ENCODE data around the gene HELZ.

HELZ gene

DNA sequence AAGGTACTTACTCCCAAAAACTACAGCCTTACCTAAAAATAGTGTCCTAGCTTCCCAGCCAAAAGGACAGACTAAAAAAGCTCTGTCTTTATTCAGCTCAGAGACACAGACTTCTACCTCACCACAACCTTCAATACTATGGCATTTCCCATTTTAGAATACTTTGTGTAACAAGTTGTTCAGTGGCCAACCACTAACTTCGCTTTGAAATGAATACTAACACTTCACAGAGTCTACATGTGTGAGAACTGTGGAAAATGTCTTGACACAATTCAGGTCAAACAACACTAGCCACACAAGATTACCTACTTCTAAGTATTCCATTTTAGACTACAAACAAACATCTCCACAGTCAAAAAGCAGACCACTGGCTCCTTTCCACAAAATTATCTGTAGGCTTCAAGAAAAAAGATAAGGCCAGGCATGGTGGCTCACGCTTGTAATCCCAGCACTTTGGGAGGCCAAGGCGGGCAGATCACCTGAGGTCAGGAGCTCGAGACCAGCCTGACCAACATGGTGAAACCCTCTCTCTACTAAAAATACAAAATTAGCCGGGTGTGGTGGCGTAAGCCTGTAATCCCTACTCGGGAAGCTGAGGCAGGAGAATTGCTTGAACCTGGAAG is 3.2 kb downstream of the HELZ start:
- DNase-seq (ENCODE audit: low read depth) = no peak
- TF ChIP-seq, protein P1, sequence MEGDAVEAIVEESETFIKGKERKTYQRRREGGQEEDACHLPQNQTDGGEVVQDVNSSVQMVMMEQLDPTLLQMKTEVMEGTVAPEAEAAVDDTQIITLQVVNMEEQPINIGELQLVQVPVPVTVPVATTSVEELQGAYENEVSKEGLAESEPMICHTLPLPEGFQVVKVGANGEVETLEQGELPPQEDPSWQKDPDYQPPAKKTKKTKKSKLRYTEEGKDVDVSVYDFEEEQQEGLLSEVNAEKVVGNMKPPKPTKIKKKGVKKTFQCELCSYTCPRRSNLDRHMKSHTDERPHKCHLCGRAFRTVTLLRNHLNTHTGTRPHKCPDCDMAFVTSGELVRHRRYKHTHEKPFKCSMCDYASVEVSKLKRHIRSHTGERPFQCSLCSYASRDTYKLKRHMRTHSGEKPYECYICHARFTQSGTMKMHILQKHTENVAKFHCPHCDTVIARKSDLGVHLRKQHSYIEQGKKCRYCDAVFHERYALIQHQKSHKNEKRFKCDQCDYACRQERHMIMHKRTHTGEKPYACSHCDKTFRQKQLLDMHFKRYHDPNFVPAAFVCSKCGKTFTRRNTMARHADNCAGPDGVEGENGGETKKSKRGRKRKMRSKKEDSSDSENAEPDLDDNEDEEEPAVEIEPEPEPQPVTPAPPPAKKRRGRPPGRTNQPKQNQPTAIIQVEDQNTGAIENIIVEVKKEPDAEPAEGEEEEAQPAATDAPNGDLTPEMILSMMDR (IDR thresholded peaks at IDR 0.05; ENCODE audit: low read length, missing control alignments) = no peak
- no peak overlapping the region for H3K4me3 ChIP-seq (replicated peaks; ENCODE audit: low read depth, low read length)

DNA sequence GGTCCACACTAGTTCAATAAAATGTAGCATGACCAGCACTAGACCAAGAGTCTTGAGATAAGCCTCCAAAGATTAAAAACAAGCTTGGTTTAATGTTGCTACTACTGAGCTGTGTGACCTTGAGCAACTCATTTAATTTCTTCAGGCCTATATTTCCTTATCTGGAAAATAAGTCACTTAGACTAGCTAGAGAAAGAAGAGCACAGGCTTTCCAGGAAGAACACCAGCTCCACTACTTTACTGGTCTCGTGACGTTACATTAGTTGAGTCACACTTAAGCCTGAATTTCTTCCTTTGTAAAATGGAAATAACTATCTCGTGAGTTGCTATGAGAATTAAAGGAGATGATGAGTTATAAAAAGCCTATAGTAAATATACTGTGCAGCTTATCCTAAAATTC is 5.4 kb downstream of the HELZ start:
- TF ChIP-seq, protein P1 (IDR thresholded peaks at IDR 0.05; ENCODE audit: low read length, missing control alignments) = no peak
- no peak overlapping the region for H3K4me3 ChIP-seq (replicated peaks; ENCODE audit: low read depth, low read length)
- DNase-seq (ENCODE audit: low read depth) = peak; percentile 80

DNA sequence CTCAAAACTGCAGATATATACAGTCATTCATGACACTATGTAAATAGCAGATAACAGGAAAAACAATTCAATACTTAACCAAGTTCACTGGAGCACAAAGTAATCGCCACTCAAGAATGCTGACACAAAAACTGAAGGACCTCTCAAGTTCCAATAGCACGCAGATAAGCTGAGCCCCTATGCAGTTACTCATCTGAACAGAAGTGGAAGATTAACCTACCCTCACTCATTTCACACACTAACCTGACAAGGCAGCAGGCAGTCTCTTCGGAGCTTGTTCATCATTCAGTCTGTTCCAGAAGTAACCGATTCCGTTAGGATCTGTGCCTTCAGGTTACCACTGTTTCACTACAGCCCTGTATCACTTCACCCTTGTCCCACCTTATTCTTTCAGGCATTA is 6.0 kb downstream of the HELZ start:
- no peak overlapping the region for H3K4me3 ChIP-seq (replicated peaks; ENCODE audit: low read depth, low read length)
- DNase-seq (ENCODE audit: low read depth) = no peak
- TF ChIP-seq, protein P1 (IDR thresholded peaks at IDR 0.05; ENCODE audit: low read length, missing control alignments) = no peak

DNA sequence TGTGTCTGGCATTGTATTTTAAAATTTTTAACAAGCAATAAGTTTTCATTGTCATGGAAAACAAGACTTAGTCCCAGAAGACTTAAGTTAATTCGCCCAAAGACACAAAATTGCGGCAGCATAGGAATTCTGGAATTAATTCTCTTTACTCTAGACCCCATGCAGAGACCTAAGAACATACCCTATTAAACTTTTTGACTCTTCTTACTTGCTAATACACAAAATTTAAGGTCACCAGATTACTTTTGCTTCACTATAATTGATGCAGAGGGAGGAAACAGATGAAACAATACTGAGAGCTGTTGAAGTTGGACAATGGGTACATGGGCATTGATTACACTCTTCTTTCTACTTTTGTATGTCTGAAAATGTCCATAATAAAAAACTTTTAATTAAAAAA is 12.6 kb downstream of the HELZ start:
- H3K4me3 ChIP-seq (replicated peaks; ENCODE audit: low read depth, low read length) = no peak overlapping the region
- DNase-seq (ENCODE audit: low read depth) = no peak
- TF ChIP-seq, protein P1 (IDR thresholded peaks at IDR 0.05; ENCODE audit: low read length, missing control alignments) = no peak

DNA sequence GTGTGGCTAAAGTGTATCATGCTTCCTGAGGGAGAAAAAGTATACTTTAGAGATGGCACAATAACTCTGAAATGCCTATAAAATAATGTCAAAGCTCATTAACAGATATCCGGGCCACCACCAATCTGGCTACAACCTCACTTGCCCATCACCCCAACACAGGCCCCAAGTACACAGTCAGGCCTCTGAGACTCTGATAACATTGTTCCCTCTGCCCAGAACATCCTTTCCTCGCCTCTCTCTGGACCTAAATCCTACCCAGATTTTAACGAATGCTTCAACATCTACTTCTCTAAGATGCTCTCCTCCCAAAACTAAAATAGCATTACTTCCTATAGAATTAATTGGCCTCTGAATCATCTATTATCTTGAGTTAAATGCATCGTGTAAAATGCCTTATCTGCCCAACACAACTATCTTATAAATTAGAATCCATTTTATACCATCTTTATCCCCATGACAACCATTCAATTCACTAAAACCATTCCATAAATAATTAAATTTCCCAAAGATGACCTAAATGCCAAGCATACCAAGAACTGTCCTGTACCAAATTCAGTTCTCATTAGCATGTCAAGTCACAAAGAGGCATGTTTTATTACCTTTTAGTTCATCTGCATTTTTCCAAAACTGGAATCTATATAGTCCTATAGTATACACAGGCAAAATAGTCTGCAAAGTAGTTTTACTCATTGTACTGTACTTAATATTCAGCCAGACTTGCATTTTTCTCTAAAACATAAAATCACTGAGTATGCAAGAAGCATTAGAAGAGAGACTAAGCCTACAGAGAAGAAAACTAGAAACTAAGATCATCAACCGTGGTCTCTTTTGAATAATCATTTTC is 15.7 kb downstream of the HELZ start:
- H3K4me3 ChIP-seq (replicated peaks; ENCODE audit: low read depth, low read length) = no peak overlapping the region
- TF ChIP-seq, protein P1 (IDR thresholded peaks at IDR 0.05; ENCODE audit: low read length, missing control alignments) = no peak
- DNase-seq (ENCODE audit: low read depth) = no peak

DNA sequence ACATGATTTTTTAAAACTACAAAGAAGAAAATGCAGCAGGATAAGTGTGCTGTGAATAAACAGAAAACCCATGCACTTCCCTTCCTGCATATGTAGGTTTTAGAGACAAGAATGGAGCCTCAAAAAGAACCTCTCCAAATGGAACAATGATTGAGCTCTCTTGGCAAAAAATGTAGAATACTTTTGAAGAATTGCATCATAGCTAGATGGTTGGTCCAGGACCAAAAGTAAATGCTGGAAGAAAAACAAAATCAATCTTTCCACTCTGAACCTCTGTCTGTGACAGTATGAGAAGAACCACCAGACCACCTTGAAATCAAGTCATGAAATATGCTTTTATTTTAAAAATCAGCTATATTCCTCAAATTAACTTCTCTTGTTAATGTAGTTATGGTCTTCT is 17.5 kb downstream of the HELZ start:
- no peak overlapping the region for H3K4me3 ChIP-seq (replicated peaks; ENCODE audit: low read depth, low read length)
- TF ChIP-seq, protein P1 (IDR thresholded peaks at IDR 0.05; ENCODE audit: low read length, missing control alignments) = no peak
- DNase-seq (ENCODE audit: low read depth) = peak; percentile 55

All from fibroblast of pulmonary artery (primary cell).